NCI-H146 (cell line): ENCODE measurements around the gene BABAM2.

Experiments used
- DNase-seq: peaks from one replicate; lab custom pipeline; 2025; lab: John Stamatoyannopoulos, UW

BABAM2 gene

GRCh38 chr2:28030600-28030999 is 140.1 kb downstream of the BABAM2 start:
- no peak for DNase-seq

- no peak for DNase-seq
Observed at GRCh38 chr2:28032816-28033215, 142.3 kb downstream of the BABAM2 start.

- no peak for DNase-seq
Observed at GRCh38 chr2:28034696-28035095, 144.2 kb downstream of the BABAM2 start.

- DNase-seq: no peak
Observed at GRCh38 chr2:28035163-28035690, 144.7 kb downstream of the BABAM2 start.

GRCh38 chr2:28035816-28036215 is 145.3 kb downstream of the BABAM2 start:
- DNase-seq: no peak

GRCh38 chr2:28036307-28036706 is 145.8 kb downstream of the BABAM2 start:
- DNase-seq: no peak

GRCh38 chr2:28038722-28039121 is 148.2 kb downstream of the BABAM2 start:
- no peak for DNase-seq

GRCh38 chr2:28045676-28046351 is 155.3 kb downstream of the BABAM2 start:
- no peak for DNase-seq

- no peak for DNase-seq
Observed at GRCh38 chr2:28046921-28047320, 156.4 kb downstream of the BABAM2 start.

GRCh38 chr2:28047681-28048080 is 157.2 kb downstream of the BABAM2 start:
- no peak for DNase-seq

- DNase-seq: no peak
Observed at GRCh38 chr2:28048341-28048740, 157.8 kb downstream of the BABAM2 start.

GRCh38 chr2:28049416-28049815 is 158.9 kb downstream of the BABAM2 start:
- no peak for DNase-seq

GRCh38 chr2:28049899-28050298 is 159.4 kb downstream of the BABAM2 start:
- DNase-seq: no peak

- no peak for DNase-seq
Observed at GRCh38 chr2:28052691-28053090, 162.2 kb downstream of the BABAM2 start.

- DNase-seq: no peak
Observed at GRCh38 chr2:28053597-28053996, 163.1 kb downstream of the BABAM2 start.

- DNase-seq: no peak
Observed at GRCh38 chr2:28054916-28055315, 164.4 kb downstream of the BABAM2 start.

- DNase-seq: no peak
Observed at GRCh38 chr2:28055325-28055970, 164.9 kb downstream of the BABAM2 start.

GRCh38 chr2:28058791-28059190 is 168.3 kb downstream of the BABAM2 start:
- no peak for DNase-seq

GRCh38 chr2:28062867-28063266 is 172.3 kb downstream of the BABAM2 start:
- no peak for DNase-seq

- no peak for DNase-seq
Observed at GRCh38 chr2:28063492-28063962, 173.0 kb downstream of the BABAM2 start.

- DNase-seq: no peak
Observed at GRCh38 chr2:28067602-28068001, 177.1 kb downstream of the BABAM2 start.

GRCh38 chr2:28068088-28068487 is 177.6 kb downstream of the BABAM2 start:
- DNase-seq: no peak

- DNase-seq: no peak
Observed at GRCh38 chr2:28068527-28068926, 178.0 kb downstream of the BABAM2 start.

- no peak for DNase-seq
Observed at GRCh38 chr2:28071221-28071620, 180.7 kb downstream of the BABAM2 start.
